Measurements from ENCODE around the gene ANP32E. TPM values are rescaled to one million over a fixed set of nuclear protein-coding genes. Genes with fewer than 3 reads are reported as not detected.
A peak's percentile ranks its signal among the peaks of the same experiment; 100 is the strongest.
"Not testable (repeated sequence)": the region's sequence is repeated elsewhere in the genome, so short reads cannot be mapped to it uniquely, and the experiment has no call there.

The ANP32E gene
- total and polyA plus RNA-seq, 2 of the 4 experiments (the other 2 are of a cell fraction) = 5.9 to 18.4 TPM

DNA sequence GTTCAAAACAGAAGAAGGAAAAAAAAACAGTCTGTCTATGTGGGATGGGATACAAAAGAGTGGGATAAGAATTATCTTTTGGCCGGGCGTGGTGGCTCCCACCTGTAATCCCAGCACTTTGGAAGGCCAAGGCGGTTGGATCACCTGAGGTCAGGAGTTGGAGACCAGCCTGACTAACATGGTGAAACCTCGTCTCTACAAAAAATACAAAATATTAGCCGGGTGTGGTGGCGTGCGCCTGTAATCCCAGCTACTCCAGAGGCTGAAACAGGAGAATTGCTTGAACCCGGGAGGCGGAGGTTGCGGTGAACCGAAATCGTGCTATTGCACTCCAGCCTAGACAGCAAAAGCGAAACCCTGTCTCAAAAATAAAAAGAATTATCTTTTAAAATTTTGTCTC lies 1.3 kb upstream of the ANP32E start:
- H3K36me3 ChIP-seq (ENCODE audit: control insufficient read depth, insufficient read depth, low read length); POLR2A ChIA-PET (ENCODE audit: unreplicated experiment); DNase-seq; H2BK15ac ChIP-seq (ENCODE audit: low read depth, low read length); H3K4me3 ChIP-seq (ENCODE audit: insufficient read depth, low read depth, low read length); dilution Hi-C loops (cut with HindIII; ENCODE audit: low sequenced_read_pairs, unreplicated experiment); H3K4me1 ChIP-seq (ENCODE audit: control insufficient read depth, insufficient read depth, low read length); H3K9ac ChIP-seq (ENCODE audit: low read depth, low read length); ATAC-seq (ENCODE audit: low read depth); H2BK5ac ChIP-seq (ENCODE audit: low read depth, low read length, poor library complexity, severe bottlenecking); H3K9me3 ChIP-seq (ENCODE audit: control insufficient read depth, insufficient read depth, low read length); H4K91ac ChIP-seq (ENCODE audit: insufficient read depth, low read depth, low read length); H2BK20ac ChIP-seq (ENCODE audit: low read depth, low read length); H4K5ac ChIP-seq (ENCODE audit: low read depth, low read length); H2AFZ ChIP-seq (replicated peaks; ENCODE audit: low read length, poor library complexity); H3K14ac ChIP-seq (replicated peaks; ENCODE audit: low read depth, low read length); in situ Hi-C loops (cut with MboI; ENCODE audit: low sequenced_read_pairs); H2BK120ac ChIP-seq (ENCODE audit: low read depth, low read length); BruUV-seq (replicated peaks); H3K56ac ChIP-seq (ENCODE audit: extremely low read depth, insufficient read depth, low read length); H3K27me3 ChIP-seq (ENCODE audit: control insufficient read depth, insufficient read depth, low read length); H3K18ac ChIP-seq (ENCODE audit: low read depth, low read length); H3K4me2 ChIP-seq (ENCODE audit: low read depth, low read length); H2AK9ac ChIP-seq (replicated peaks; ENCODE audit: low read depth, low read length, poor library complexity); H3K23ac ChIP-seq (ENCODE audit: low read depth, low read length); H4K20me1 ChIP-seq (ENCODE audit: insufficient read depth, low read length); H2AK5ac ChIP-seq (ENCODE audit: low read depth, low read length); H3K27ac ChIP-seq (ENCODE audit: insufficient read depth, low read length); H3K9me1 ChIP-seq (ENCODE audit: insufficient read depth, low read length): not testable (repeated sequence)
- Histone ChIP-seq H3K79me1 (ENCODE audit: low read depth in 1 of 2, low read length in 2 of 2) (peaks cover 0 to 20% of the 10 kb centered on the region in 2 experiments; a peak in 2 of 4 replicates), H3K4ac (ENCODE audit: low read depth, low read length) (peak overlapping the region; percentile 15; the same call in 1 of the 2 replicates), H4K8ac (ENCODE audit: low read depth in 2 of 2, low read length in 2 of 2) (peak overlapping the region in 1 of 2 experiments; percentile 58; a peak in 2 of 4 replicates)
- CTCF ChIA-PET = interaction anchor here (1.2 kb wide), 1 partner anchor 19 kb away, joined by 4 read pairs; no protein-coding TSS in a partner anchor
- intact Hi-C loops (cut with micrococcal nuclease) = loop anchor here (5.0 kb wide), 1 partner anchor 45 kb away; the partner anchor contains the start of gene CIART
- 89% methylated on average over 5 of the region's 13 CpGs; no CpG with 5 or more reads in 1 of the 2 experiments for WGBS, 2 experiments (ENCODE audit: extremely low coverage in 2 of 2, insufficient read length in 1 of 2)

Measured in IMR-90 (cell line).